Esophagus muscularis mucosa (tissue), 2 donors: Measurements from ENCODE around the gene AMHR2.

Experiments
- EP300 ChIP-seq: sonication (generic); formaldehyde crosslinking; IDR thresholded peaks from one replicate; pipeline ENCODE4 v1.6.1; 2017; ENCODE audit warnings: antibody characterized with exemption
- POLR2A ChIP-seq: fragments of 450-650 bp; IDR thresholded peaks from one replicate; pipeline ENCODE4 v1.6.1; 2017; ENCODE audit warnings: antibody characterized with exemption, moderate library complexity, mild to moderate bottlenecking, low read depth

GRCh38 chr12:53383258-53383657 is 40.4 kb upstream of the AMHR2 start:
- TF ChIP-seq POLR2A: no peak
- TF ChIP-seq EP300: no peak
